Adrenal gland (tissue), 5 donors: ENCODE data around the gene GTPBP4.

ENCODE experiments used
- CTCF ChIP-seq, 6 experiments: fragments of 450-650 bp in 4 of 6; fragments of 200-600 bp in 2 of 6; sonication (generic) in 1 of 6; IDR thresholded peaks; 1 replicate in 5 of 6; 2 replicates in 1 of 6; pipeline versions ENCODE4 v1.5.1 to v1.8.0; 2016 to 2021; ENCODE audit warnings: antibody characterized with exemption in 6 of 6, mild to moderate bottlenecking in 2 of 6, moderate library complexity in 1 of 6
- POLR2A ChIP-seq, 2 donors: fragments of 450-650 bp; IDR thresholded peaks; one replicate each; pipeline ENCODE4 v1.6.1; 2017; ENCODE audit warnings: antibody characterized with exemption in 2 of 2, mild to moderate bottlenecking in 2 of 2, moderate library complexity in 1 of 2
- donor health status: DM: no; HTN: no; CAD: no.

- TF ChIP-seq CTCF (IDR thresholded peaks at IDR 0.05) (no peak), POLR2A (IDR thresholded peaks at IDR 0.05) (peak in 1 of 2 donors; percentile 57)
These were observed 17.7 kb upstream of the GTPBP4 start for GRCh38 chr10:970311-971149.
